Colonic mucosa (tissue), 4 donors: ENCODE results near the gene CMTM4. TPM values are rescaled to one million over a fixed set of nuclear protein-coding genes. Genes with fewer than 3 reads are reported as not detected.

ENCODE experiments used
- DNase-seq: peaks from one replicate; pipeline ENCODE4 v3.0.0-alpha.2; 2020
- H3K27ac ChIP-seq: fragments of 200-600 bp; one replicate; pipeline ENCODE4 v1.8.0; 2021
- H3K27me3 ChIP-seq: fragments of 200-600 bp; one replicate; pipeline ENCODE4 v1.8.0; 2021
- H3K36me3 ChIP-seq: fragments of 200-600 bp; one replicate; pipeline ENCODE4 v1.8.0; 2021
- H3K4me1 ChIP-seq: fragments of 200-600 bp; one replicate; pipeline ENCODE4 v1.8.0; 2021; ENCODE audit warnings: mild to moderate bottlenecking
- H3K4me3 ChIP-seq: fragments of 200-600 bp; one replicate; pipeline ENCODE4 v1.8.0; 2021
- H3K9ac ChIP-seq, 2 donors: one replicate each; pipeline ENCODE4 v1.7.0; 2013; ENCODE audit warnings: control low read depth in 2 of 2, low read depth in 2 of 2, low read length in 2 of 2
- H3K9me3 ChIP-seq: fragments of 200-600 bp; one replicate; pipeline ENCODE4 v1.8.0; 2021
- intact Hi-C: fragments of 100-400 bp; cut with DNase I; formaldehyde crosslinking; loops from one replicate; pipeline ENCODE4 v1.14.1; 2022
- total RNA-seq, 2 donors: library from RNA; stranded (reverse); fragmentation: NEBNext Ultra II Directional in 1 of 2; extraction: Animal tissue kit (Norgen Biotek cat#: 25700) in 1 of 2; gene quantifications; one replicate each; pipeline ENCODE4 v1.2.1, GENCODE V29; 2021
- TF ChIP-seq, protein P1 (sequence below): fragments of 200-600 bp; IDR thresholded peaks from one replicate; pipeline ENCODE4 v1.8.0; 2022; ENCODE audit warnings: antibody characterized with exemption, mild to moderate bottlenecking
- donor health status: healthy.
- donor health status: DM: no; HTN: no; CAD: no.
- donor health status: DM: no; HTN: no; CAD: no.

The CMTM4 gene
- total RNA-seq, 2 donors from 2014 or later, result 150 to 212 TPM

DNA sequence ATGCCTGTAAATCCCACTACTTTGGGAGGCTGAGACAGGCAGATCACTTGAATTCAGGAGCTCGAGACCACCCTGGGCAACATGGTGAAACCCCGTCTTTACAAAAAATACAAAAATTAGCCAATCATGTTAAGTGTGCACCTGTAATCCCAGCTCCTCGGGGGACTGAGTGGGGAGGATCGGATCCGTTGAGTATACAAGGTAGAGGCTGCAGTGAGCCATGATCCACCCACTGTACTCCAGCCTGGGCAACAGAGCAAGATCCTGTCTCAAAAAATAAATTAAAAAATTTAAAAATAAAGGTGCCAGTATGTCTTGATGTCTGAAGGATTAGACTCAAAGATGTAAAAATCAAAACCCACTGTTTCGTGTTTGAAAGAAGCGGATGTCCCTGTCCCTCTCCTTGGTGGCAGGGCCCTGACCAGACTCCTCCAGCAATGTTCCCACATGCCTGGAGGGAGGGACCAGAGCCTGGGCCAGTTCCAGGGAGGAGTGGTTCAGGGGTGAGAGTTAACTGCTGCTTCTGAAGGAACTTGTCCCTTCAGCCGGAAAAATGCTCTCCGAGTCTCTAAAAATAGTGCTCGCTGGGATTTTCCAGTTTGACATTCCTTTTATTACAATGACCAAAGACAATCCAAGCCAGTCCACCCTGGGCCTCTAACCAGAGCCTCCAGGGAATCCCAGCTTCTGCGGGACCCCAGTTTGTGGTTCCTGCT, 9.4 kb upstream of the CMTM4 start:
- Histone ChIP-seq H3K4me3 (no peak overlapping the region), H3K27ac (peak overlapping the region; percentile 89)
- peak; percentile 86 for DNase-seq

DNA sequence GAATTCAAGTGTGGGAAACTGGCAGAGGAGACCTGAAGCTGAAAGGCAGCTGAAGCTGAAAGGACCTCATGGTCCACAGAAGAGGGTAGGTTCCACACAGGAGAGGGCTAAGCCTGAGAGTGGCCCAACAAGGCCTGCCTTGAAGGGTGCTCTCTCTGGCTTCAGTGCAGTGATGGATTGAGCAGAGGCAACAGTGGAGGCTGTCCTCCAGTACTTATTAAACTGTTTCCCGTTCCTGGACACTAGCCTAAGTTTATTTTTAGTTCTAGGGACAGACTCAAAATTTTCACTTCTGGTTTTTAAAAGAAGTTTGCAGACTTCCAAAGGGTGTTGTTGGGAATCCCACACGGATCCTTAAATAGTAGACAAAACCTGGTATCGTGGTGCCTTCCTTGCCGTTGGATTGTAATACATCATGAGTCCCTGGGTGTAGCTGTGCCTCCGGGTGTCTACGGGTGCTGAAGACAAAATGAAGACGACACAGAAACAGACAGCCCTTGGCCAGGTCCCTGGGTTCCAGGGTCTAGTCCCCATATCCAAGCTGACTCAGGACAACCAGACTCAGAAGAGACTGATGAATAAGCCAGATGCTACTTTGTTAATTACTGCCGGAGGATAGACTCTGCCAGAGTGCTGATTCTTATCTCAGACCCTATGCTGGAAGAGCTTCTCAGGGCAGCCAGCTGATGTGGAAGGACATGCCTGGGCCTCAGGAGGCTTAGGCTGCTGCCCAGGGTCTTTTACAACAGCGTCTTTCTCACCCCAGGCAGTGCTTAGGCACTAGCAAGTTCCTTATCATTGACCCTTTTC, 7.1 kb upstream of the CMTM4 start:
- no peak overlapping the region for H3K4me3 ChIP-seq
- peaks cover 8% of the 10 kb centered on the region for H3K4me1 ChIP-seq
- DNase-seq, result no peak
- no peak overlapping the region for H3K27ac ChIP-seq
- no peaks in the 10 kb centered on the region for H3K9me3 ChIP-seq
- H3K9ac ChIP-seq, result no peak overlapping the region
- H3K27me3 ChIP-seq, result no peaks in the 10 kb centered on the region
- intact Hi-C loops, result no loop called here
- H3K36me3 ChIP-seq, result no peaks in the 10 kb centered on the region
- TF ChIP-seq, protein P1, sequence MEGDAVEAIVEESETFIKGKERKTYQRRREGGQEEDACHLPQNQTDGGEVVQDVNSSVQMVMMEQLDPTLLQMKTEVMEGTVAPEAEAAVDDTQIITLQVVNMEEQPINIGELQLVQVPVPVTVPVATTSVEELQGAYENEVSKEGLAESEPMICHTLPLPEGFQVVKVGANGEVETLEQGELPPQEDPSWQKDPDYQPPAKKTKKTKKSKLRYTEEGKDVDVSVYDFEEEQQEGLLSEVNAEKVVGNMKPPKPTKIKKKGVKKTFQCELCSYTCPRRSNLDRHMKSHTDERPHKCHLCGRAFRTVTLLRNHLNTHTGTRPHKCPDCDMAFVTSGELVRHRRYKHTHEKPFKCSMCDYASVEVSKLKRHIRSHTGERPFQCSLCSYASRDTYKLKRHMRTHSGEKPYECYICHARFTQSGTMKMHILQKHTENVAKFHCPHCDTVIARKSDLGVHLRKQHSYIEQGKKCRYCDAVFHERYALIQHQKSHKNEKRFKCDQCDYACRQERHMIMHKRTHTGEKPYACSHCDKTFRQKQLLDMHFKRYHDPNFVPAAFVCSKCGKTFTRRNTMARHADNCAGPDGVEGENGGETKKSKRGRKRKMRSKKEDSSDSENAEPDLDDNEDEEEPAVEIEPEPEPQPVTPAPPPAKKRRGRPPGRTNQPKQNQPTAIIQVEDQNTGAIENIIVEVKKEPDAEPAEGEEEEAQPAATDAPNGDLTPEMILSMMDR, result no peak

More for the DNA sequence above, 9.4 kb upstream of the CMTM4 start:
- H3K36me3 ChIP-seq, result no peaks in the 10 kb centered on the region
- H3K27me3 ChIP-seq, result no peaks in the 10 kb centered on the region
- TF ChIP-seq, protein P1, result no peak
- intact Hi-C loops, result no loop called here
- peak overlapping the region in 1 of 2 donors; percentile 76 for H3K9ac ChIP-seq
- H3K9me3 ChIP-seq, result no peaks in the 10 kb centered on the region
- peaks cover 8% of the 10 kb centered on the region for H3K4me1 ChIP-seq

GRCh38 chr16:66701516-66701915, 5.0 kb upstream of the CMTM4 start:
- H3K9me3 ChIP-seq, result no peaks in the 10 kb centered on the region
- no peak overlapping the region for H3K4me3 ChIP-seq
- H3K4me1 ChIP-seq, result peaks cover 4% of the 10 kb centered on the region
- no peaks in the 10 kb centered on the region for H3K36me3 ChIP-seq
- H3K27ac ChIP-seq, result no peak overlapping the region
- DNase-seq, result no peak
- no peak overlapping the region for H3K9ac ChIP-seq
- TF ChIP-seq, protein P1, result no peak
- H3K27me3 ChIP-seq, result no peaks in the 10 kb centered on the region
- intact Hi-C loops, result no loop called here

GRCh38 chr16:66701026-66701425, 4.5 kb upstream of the CMTM4 start:
- intact Hi-C loops, result no loop called here
- no peak overlapping the region for H3K9ac ChIP-seq
- H3K36me3 ChIP-seq, result no peaks in the 10 kb centered on the region
- H3K9me3 ChIP-seq, result no peaks in the 10 kb centered on the region
- H3K27ac ChIP-seq, result no peak overlapping the region
- H3K4me1 ChIP-seq, result no peaks in the 10 kb centered on the region
- no peak overlapping the region for H3K4me3 ChIP-seq
- no peaks in the 10 kb centered on the region for H3K27me3 ChIP-seq
- TF ChIP-seq, protein P1, result no peak
- DNase-seq, result no peak

DNA sequence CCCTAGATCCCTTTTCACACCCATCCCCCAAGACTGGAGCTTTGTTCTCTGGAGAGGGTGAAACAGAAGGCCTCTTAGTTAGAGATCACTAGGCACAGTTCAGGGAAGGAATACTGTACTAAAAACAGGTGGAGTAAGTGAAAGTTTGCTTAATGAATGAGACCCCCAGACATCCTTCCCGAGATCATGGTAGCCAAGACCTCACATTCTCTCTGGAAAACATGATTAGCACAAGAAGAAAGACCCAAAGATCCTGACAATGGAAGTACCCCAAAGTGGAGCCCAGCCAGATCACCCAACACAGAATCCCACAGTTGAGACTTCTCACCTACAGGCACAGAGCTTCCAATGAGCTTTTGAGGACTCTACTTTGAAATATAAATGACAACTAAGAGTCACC, 3.4 kb upstream of the CMTM4 start:
- intact Hi-C loops, result no loop called here
- H3K4me1 ChIP-seq, result no peaks in the 10 kb centered on the region
- no peaks in the 10 kb centered on the region for H3K9me3 ChIP-seq
- H3K9ac ChIP-seq, result no peak overlapping the region
- no peak overlapping the region for H3K27ac ChIP-seq
- no peaks in the 10 kb centered on the region for H3K36me3 ChIP-seq
- DNase-seq, result no peak
- TF ChIP-seq, protein P1, result no peak
- H3K27me3 ChIP-seq, result no peaks in the 10 kb centered on the region
- H3K4me3 ChIP-seq, result no peak overlapping the region
